GM19468 (cell line): Measurements from ENCODE around the gene SIRPA.
"Not testable (repeated sequence)": the region's sequence is repeated elsewhere in the genome, so short reads cannot be mapped to it uniquely, and the experiment has no call there.

Source experiments
- ATAC-seq: cut with Tn5 transposase; IDR thresholded peaks from one replicate; pipeline ENCODE4 v1.9.1; 2021; ENCODE audit warnings: mild to moderate bottlenecking, moderate library complexity, moderate number of reproducible peaks; ENCODE audit not compliant: unreplicated experiment; ENCODE audit errors: extremely low read depth

Gene SIRPA

GRCh38 chr20:1902188-1902587 lies 7.0 kb downstream of the SIRPA start:
- ATAC-seq: no peak

DNA sequence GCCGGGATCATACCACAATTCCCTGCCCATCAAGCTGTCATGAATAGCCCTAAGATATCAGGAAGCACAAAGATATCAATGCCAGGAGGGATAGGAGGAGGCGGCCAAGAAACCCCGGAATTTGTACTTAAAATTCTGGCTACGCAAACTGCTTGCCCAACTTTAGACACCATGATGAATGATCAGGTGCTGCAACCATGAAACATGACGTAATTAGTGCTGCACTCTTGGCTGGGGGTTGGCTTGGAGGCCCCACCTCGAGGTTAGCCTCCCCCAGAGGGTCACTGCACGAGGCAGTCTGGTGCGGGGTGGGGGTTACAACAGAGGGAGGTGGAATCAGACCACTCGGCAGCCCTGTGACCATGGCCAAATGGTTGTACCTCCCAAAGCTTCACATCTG lies 8.9 kb downstream of the SIRPA start:
- ATAC-seq: no peak

DNA sequence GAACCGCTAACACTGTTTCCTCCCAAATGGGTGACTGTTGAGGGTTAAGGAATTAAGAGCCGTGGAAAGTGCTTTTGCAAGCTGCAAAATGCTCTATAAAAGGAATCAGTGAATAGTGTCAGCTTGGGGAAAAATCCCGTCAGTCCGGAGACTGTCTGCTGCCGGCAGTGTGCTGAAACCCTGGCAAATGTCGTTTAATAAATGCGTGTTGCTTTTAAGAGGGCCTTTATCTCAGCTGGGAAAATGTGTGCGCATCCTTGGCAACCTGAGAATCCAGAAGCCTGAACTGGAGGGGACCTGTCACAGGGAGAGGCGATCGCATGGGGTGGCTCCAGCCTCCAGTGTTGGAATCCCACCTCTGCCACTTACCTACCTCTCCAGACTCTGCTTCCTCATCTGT lies 9.8 kb downstream of the SIRPA start:
- no peak for ATAC-seq

DNA sequence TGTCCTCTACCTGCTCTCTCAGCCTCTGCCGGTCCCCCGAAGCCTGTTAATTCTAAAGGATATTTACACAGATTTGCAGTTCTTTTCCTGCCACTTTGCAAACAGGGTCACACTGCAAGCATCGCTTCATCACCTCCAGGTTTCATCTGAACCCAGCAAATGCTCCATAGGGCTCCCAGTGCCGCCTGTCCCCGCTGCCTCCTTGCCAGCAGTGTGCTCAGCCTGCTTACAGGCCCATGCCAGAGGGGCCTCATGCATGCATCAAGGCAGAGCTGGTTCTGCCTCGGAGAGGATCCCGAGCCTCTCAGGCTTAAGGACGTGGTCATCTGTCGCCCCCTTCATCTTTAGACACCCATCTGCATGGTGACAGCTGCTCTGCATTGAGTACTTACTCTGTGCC lies 10.5 kb downstream of the SIRPA start:
- no peak for ATAC-seq

- ATAC-seq: no peak
Observed at GRCh38 chr20:1906361-1907051, 11.3 kb downstream of the SIRPA start.

DNA sequence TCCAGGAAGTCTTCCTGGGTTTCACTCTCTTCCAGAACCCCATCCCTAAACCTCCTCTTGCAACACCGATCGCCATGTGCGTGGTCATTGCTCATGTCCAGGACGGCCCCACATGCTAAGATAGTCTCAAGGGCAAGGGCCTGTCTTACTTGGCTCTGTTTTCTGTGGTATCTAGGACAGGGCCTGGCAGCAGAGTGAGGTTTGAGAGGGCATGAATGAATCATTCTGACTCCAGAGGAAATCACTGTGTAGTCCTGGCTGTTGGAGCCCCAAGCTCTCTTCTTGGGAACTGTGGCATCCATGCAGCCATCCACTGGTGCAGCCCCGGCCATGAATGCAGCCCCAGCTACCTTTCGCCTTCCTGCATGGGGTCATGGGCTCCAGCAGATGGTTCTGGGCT lies 12.4 kb downstream of the SIRPA start:
- ATAC-seq: no peak

- ATAC-seq: no peak
Observed at GRCh38 chr20:1908191-1908590, 13.0 kb downstream of the SIRPA start.

DNA sequence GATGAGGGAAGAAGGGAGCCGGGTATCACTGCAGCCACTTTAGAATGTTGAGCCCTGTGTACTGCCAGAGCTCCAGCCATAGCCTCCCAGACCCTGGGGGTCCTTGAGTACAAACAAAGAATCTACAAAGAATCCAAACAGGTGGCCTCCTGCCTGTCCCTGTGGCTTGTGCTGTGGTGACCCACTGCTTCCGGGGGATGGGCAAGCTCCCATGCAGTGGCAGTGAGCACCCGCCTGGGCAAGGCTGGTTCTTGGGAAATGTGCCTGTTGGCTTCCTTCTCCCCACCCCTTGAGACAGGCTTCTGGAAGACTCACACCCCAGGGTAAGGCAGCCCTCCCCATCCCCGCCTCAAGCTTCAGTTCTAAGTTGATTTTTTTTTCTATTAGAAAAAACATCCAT lies 13.9 kb downstream of the SIRPA start:
- no peak for ATAC-seq

DNA sequence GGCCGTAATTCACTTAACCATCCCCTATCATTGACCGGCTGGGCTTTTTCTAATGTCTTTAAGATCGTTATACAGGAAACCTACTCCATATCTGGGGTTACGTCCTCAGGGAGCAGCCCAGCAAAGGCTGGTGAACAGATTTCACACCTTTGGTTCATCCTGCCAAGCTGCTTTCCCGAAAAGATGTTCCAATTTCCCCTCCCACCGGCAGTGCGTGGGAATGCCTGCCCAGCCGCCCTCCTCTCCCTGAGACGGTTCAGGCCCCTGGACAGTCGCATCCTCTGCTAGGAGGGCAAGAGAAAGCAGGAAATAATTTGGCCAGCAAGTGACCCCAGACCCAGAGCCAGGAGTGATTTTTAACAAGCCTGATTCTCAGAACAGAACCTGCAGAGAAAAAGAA lies 16.3 kb downstream of the SIRPA start:
- ATAC-seq: no peak

DNA sequence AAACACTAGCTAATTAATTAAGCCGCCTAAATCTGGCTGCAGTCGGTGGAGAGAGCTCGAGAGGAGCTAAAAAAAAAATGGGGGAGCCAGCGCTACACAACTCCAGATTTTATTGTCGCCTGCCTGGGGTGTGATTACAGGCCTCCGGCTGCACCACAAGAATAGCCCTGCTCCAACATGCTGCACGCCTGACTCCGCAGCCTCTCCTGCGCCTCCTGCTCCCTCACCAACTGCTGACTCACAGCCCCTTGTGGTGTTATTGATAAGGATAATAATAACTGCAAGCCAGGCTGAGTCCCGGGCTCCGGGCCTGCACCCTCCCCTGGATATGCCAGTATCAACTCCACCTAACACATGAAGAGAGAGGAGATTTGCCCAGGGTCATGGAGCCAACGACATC lies 16.8 kb downstream of the SIRPA start:
- ATAC-seq: no peak

DNA sequence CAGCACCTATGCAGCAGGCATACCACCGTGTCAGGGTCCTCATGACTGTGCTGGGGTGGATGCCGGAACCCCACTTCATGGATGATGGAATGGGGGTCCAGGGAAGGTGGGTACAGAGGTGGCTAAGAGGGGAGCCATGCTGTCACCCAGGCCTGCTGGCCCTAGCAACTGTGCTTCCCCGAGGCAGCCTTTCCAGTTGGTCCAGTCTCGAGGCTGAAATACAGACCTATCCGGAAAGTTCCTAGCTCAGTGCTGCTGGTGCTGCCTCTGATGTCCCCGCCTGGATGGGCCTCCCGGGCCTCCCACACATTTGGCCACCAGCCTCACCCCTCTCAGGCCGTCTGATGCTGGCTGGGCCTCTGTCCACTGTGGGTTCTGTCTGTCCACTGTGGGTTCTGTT lies 17.4 kb downstream of the SIRPA start:
- ATAC-seq: no peak

- not testable (repeated sequence) for ATAC-seq
Observed at GRCh38 chr20:1915233-1915632, 20.0 kb downstream of the SIRPA start.

GRCh38 chr20:1915725-1916124 lies 20.5 kb downstream of the SIRPA start:
- ATAC-seq: no peak

DNA sequence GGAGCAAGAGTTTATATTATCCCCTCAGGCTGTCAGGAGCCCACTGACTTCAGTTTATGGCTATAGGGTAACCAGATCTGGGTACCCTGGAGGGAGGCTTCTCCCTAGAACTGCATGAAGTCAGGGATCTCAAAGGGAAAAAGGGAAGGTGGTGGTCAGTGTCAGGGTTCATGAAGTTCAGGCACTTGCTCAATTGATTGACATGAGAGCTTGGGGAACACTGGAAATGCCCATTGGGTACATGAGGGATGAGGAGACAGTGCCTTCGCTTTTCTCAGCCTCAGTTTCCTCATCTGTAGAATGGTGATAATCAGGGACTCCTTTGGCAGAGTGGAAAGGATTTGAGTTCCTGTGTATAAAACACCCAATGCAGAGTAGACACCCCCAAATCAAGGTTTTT lies 22.6 kb downstream of the SIRPA start:
- no peak for ATAC-seq

- no peak for ATAC-seq
Observed at GRCh38 chr20:1918491-1919165, 23.4 kb downstream of the SIRPA start.

DNA sequence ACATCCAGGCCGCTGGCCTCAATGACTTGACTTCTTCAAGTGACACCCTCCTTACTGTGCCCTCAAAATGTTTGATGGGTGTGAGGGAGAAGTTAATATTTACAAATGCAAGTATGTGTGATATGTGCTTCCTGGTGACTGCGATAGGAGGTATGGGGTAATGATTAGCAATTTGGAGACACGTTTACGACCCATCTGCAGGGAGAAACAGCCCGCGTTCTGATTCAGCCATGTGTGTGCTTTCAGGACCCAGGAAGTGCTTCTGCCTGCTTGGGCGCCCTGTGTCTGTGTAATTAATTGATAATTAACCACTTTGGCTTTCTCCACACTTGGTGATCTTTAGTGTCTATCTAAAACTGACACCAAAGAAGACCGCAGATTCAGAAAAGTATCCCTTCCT lies 25.0 kb downstream of the SIRPA start:
- ATAC-seq: no peak

- no peak for ATAC-seq
Observed at GRCh38 chr20:1920826-1921225, 25.6 kb downstream of the SIRPA start.

GRCh38 chr20:1921985-1922384 lies 26.8 kb downstream of the SIRPA start:
- ATAC-seq: not testable (repeated sequence)

DNA sequence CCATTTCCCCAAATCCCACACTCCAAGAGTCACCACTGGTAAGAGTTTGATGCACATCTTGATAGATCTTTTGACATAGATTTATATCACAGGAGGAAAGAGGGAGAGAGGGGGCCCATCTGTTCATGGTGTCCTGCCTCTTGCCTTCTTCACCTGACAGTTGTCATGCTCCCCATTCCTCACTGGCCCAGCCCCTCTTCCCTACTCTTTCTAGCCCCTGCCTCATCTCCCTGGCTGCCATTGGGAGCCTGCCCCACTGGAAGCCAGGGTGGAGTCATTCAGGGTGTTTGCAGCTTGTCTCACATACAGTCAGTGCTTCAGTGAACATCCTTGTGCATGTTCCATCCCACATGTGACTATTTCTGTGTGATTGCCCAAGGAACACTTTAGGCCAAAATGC lies 27.6 kb downstream of the SIRPA start:
- no peak for ATAC-seq

- no peak for ATAC-seq
Observed at GRCh38 chr20:1924910-1925861, 30.0 kb downstream of the SIRPA start.

- no peak for ATAC-seq
Observed at GRCh38 chr20:1926237-1926636, 31.0 kb downstream of the SIRPA start.
